ENCODE results near the gene CA14.

DNA sequence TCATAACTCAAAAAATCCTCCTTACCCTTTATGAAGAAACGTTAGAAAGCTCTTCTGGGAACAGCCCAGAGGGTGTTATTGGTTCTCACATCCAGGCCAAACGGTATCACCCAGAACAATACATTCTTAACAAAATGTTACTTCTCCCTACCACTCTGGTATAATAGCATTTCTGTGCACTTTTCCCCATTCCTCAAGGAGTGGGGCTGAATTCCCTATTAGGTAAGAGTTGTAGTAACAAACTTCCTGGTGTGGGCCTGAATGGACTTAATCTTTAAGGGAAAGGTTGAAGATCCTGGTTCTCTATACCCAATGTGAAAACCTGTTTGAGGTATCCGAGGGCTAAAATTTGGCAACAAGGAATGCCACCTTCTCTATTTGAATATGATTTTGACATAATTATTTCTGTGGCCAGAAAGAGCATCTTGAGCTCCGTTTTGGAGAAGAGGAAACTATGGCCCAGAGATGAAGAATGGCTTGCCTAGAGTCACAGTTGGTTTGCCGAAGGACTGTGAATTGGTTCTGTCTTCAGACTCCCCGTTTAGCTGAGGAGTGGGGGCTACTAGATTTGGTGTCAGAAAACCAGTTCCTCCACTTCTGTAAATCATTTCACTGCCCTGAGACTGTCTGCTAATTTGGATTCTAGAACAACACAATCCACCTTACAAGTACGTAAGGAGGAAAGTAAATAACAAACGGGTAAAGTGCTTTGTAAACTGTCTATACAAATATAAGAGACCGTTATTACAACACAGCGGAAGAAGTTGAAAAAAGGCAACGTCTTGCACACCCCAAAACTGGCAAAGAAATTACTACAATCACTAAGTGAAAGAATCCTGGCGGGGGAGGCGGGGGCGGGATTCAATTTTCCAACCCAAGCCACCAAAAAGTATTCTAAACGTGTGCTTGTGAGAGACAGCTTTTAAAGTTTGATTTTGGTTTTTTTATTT, 23.9 kb upstream of the CA14 start:
- TF ChIP-seq, protein P1, sequence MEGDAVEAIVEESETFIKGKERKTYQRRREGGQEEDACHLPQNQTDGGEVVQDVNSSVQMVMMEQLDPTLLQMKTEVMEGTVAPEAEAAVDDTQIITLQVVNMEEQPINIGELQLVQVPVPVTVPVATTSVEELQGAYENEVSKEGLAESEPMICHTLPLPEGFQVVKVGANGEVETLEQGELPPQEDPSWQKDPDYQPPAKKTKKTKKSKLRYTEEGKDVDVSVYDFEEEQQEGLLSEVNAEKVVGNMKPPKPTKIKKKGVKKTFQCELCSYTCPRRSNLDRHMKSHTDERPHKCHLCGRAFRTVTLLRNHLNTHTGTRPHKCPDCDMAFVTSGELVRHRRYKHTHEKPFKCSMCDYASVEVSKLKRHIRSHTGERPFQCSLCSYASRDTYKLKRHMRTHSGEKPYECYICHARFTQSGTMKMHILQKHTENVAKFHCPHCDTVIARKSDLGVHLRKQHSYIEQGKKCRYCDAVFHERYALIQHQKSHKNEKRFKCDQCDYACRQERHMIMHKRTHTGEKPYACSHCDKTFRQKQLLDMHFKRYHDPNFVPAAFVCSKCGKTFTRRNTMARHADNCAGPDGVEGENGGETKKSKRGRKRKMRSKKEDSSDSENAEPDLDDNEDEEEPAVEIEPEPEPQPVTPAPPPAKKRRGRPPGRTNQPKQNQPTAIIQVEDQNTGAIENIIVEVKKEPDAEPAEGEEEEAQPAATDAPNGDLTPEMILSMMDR (conservative IDR thresholded peaks at IDR 0.05; ENCODE audit: low read depth, low read length) = no peak
- no peak for TF ChIP-seq MAFK (IDR thresholded peaks at IDR 0.05; ENCODE audit: low read depth, low read length)
- TF ChIP-seq RFX5 (IDR thresholded peaks at IDR 0.05; ENCODE audit: low read depth, low read length) = no peak
- no peak for TF ChIP-seq MXI1 (IDR thresholded peaks at IDR 0.05; ENCODE audit: borderline replicate concordance, low read depth, low read length)
- TF ChIP-seq POLR2A (IDR thresholded peaks at IDR 0.05; ENCODE audit: low read depth, low read length) = no peak
- no peak for TF ChIP-seq SMC3 (IDR thresholded peaks at IDR 0.05; ENCODE audit: low read depth, low read length)
- no peak for TF ChIP-seq MAZ (IDR thresholded peaks at IDR 0.05; ENCODE audit: borderline replicate concordance, low read depth, low read length)
- TF ChIP-seq CEBPB (IDR thresholded peaks at IDR 0.05; ENCODE audit: low read depth, low read length) = no peak
- TF ChIP-seq RAD21 (IDR thresholded peaks at IDR 0.05; ENCODE audit: low read length) = no peak
- TF ChIP-seq, protein P2, sequence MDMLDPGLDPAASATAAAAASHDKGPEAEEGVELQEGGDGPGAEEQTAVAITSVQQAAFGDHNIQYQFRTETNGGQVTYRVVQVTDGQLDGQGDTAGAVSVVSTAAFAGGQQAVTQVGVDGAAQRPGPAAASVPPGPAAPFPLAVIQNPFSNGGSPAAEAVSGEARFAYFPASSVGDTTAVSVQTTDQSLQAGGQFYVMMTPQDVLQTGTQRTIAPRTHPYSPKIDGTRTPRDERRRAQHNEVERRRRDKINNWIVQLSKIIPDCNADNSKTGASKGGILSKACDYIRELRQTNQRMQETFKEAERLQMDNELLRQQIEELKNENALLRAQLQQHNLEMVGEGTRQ (IDR thresholded peaks at IDR 0.05; ENCODE audit: low read depth, low read length) = no peak
- TF ChIP-seq CHD1 (IDR thresholded peaks at IDR 0.05; ENCODE audit: low read depth, low read length) = no peak
- no peak for TF ChIP-seq FOS (IDR thresholded peaks at IDR 0.05; ENCODE audit: low read depth, low read length)
- no peak for TF ChIP-seq RCOR1 (IDR thresholded peaks at IDR 0.05; ENCODE audit: insufficient replicate concordance, low read length)
- no peak for TF ChIP-seq NFE2L2 (IDR thresholded peaks at IDR 0.05; ENCODE audit: low read depth, low read length)
